KG1 (cell line): ENCODE results near the gene MEIS1.
"Not testable (repeated sequence)": the region's sequence is repeated elsewhere in the genome, so short reads cannot be mapped to it uniquely, and the experiment has no call there.

Source experiments
- DNase-seq: peaks from one replicate; lab custom pipeline; 2025; lab: John Stamatoyannopoulos, UW

MEIS1 gene

DNA sequence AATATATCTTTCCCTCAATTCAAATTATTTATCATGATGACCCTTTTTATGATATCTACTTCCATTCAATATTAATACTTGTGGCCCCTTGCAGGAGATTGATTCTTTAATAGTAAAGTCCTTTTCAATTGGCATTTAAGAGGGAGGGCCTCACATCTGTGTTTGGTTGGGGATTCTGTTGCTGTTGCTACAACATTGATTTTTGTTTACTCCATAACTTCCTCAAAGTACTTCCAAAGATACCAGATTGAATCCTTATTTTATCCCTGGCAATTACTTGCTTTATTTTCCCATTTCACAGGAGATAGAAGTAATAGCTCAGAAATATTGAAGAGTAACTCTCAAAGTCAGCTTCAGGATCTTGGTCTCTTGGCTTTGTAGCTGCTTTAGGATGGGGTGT lies 32.8 kb downstream of the MEIS1 start:
- DNase-seq = no peak

DNA sequence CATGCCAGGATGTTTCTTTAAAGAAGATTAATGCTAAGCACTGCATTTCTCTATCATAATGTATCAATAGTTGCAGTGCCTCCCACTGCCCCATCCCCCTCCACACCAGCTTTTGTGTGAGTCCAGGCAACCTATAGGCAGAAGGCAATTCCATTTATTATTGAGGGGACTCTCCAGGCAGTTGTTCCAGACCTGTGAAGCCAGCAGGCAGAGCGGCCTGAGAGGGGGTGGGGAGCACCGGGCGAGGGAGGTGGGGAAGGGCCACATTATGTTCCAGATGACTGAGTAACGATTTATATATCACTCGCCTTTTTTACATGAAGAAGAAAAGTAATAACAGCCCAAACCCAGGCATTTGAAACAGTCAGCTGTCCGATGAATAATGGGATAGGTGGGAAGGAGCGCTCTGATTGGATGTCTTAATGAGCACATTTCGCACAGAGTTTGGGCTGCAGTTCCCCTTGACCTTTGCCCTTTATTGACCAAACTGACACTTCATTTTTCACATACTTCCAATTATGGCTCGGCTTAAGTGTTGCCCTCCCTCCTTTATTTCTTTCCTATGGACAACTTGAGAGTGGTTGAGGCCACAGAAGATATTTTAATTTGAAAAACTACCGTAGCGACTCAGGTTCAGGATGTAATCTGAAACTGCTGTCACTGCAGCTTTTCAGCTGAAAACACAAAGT lies 34.4 kb downstream of the MEIS1 start:
- no peak for DNase-seq

DNA sequence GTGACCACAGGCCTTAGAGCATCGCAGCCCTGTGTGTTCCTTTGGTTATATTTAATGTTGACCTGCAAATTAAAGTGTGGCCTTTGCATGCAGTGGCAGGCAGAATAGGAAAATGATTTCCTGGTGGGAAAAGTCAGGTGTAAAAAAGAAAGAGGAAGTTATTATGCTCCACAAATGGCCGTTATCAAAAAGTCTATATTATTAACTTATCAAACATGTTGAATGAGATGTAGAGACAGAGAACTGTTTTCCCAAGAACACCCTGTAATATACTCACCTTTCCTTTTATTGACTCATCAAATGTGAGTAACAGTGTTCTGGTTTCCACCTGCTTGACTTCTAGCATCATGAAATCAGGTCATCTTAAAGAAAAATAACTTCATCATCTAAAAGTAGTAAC lies 35.3 kb downstream of the MEIS1 start:
- DNase-seq = no peak

DNA sequence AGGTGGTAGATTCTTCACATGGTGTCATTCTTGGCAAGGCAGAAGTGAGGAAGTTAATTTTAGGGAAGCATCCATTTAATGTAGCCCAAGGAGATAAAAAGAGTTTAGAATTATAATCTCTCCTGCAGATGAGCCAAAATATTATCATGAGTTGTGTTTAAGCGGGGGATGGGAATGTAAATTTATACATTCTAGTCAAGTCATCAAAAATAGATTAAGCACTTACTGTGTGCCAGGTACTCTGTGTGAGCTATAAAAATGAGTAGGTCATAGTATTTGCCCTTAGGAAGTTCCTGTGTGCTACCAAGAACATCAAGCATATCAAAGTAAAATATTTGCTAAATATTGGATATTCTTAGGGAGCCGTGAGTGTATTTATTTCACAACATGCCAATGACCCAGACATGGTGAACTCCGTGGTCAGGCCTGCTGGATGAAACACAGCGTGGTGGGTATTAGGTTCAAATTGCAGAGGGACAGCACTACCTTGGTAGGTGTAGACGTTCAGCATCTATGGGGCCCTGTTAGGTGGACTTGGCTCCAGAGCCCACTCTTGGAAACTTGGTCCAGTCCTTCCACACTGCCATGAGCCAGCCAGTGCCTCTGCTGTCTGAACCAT lies 37.4 kb downstream of the MEIS1 start:
- no peak for DNase-seq

DNA sequence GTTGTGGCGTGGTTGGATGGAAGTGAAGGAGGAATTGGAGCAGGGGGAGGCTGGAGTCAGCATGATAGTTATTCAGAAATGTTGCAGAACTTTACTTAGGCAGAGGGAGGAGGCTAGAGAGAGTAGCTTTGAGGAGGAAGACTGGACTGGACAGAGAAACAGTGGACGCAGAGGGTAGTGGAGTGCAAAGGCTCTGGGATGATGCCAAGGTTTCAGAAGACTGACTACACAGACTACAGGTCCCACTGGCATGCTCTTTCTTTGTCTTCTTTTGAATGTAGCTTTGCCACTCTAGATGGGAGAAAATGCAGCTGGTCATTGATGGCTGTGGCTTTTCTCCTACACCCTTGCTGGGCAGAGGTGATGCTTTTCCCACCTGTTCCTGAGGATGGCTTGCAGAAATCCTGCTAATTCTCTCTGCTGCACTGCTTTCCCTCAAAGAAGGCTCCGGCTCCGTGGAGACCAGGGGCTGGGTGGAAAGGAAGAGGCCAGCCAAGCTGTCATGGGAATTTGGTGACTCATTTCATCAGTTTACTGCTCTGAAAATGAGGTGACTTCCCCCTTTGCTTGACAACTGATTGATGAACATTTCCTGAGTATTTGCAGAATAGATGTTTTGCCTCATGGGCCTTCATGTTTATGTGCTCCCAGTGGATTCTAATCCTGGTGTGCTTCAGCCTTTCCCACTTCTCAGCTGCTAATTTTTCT lies 42.4 kb downstream of the MEIS1 start:
- no peak for DNase-seq

DNA sequence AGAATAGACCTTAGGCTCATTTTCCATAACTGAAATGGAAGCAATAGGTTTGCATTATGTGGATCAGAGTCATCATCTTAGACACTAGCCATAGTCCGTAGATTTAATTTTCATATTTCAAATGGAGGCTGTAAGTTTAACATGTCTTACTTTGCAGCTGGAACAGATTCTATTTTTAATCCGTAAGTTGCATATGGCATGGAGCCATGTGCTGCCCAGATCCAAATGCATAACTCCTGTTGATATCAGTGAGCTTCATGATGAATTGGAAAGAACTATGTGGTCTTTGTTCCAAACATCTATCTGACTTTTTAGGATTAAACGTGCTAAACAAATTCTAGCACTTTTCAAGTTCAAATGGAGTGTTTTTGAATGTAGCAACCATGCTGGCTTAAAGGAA lies 43.4 kb downstream of the MEIS1 start:
- no peak for DNase-seq

DNA sequence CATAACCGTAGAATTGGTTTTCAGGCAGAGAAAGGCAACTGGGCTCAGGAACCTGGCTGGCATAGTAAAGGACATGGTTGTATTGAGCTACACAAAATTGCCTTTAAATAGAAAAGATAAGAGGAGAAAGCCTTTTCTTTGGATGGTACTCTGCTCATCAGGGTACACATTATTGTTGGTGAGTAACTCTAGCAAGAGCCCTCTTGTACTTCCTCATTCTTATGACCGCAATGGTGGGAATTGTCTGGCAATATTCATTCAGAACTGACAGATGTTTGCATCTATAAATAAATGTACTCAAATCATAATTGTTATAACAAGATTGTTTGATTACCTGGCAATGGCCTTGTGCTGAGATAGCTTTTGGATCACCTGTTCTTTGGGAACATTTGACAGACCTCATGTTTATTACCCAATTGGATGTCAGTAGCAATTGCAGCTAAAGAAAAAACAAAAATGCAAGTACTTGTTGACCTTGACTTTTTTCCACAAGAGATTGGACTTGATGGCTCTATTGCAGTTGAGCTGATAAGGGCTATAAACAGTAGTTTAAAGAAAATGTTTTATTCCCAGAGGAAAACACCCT lies 43.9 kb downstream of the MEIS1 start:
- no peak for DNase-seq

DNA sequence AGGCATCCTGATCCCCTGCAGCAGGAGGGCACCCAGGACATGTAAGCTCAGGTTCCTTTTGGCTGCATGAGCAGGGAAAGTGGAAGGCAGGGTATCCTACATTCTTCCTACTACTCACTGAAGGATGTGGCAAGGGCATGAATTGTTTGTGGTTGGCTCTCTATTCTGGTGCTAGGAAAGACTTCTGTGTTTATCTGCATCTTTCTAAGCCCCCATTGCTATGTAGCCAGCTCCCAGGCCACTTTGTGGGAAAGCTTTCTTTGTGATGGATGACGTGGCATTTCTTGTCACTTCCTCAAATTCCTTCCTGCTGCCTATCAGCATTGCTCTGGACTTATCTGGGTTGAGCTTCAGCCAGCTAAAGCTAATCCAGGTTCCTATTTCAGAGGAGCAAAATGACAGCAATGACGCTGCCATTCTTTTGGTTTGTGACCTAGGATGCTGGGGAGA lies 46.2 kb downstream of the MEIS1 start:
- DNase-seq = no peak

DNA sequence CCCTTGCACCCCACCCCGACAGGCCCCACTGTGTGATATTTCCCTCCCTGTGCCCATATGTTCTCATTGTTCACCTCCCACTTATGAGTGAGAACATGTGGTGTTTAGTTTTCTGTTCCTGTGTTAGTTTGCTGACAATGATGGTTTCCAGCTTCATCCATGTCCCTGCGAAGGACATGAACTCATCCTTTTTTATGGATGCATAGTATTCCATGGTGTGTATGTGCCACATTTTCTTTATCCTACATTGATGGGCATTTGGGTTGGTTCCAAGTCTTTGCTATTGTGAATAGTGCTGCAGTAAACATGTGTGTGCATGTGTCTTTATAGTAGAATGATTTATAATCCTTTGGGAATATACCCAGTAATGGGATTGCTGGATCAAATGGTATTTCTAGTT lies 50.3 kb downstream of the MEIS1 start:
- DNase-seq = not testable (repeated sequence)

DNA sequence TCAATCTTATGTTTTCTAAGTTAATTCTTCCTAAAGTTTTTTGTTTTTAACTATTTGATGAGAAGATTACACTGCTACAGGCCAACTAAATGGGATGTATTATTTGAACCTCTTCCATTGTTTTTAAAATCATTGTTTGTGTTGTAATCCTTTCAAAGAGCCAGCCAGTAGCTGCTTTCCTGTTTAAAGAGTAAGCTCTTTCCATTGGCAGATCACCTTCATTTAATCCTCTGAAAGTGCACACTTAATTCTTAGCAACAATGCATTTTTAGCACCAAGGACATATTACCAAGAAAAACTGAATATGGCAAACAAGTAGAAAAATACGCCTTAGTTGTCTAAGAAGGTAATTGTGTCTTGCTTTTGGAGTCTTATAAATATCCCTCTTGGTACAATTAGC lies 54.0 kb downstream of the MEIS1 start:
- no peak for DNase-seq

DNA sequence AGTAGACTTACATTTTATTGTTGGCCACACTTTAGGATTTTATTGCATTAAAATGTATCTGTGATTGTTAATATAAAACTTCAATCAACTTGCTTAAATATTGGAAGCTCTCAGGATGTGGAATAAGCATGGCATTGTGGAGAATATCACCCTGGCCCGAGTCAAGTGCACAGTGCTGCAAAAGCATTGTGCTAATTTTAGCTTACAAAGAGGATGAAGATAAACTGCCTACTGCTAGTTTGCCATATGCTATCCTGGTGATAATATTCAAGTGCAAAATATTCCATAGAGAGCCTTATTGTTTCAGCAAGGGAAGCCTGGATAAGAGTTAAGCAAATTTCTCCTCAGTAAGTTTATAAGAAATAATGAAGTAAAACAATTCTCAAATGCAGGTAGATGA lies 54.5 kb downstream of the MEIS1 start:
- DNase-seq = no peak

DNA sequence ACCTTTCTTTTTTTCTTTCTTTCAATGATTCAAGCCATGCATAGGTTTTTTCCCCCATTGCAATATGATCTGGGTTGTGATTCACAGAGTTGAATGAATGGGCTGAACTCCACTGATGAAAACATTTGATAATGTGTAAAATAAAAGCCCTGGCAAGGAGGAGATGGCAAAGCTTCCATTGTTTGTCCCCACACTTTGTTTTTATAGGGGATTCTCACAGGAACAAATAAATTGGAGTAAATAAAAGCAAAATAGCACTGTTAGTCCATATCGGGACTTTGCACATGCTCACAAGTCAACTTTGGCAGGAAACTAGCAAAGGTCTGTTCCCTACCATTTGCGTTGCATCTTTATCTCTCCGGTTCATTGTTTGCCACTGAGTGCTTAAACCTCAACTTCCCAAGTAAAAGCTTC lies 55.7 kb downstream of the MEIS1 start:
- no peak for DNase-seq

DNA sequence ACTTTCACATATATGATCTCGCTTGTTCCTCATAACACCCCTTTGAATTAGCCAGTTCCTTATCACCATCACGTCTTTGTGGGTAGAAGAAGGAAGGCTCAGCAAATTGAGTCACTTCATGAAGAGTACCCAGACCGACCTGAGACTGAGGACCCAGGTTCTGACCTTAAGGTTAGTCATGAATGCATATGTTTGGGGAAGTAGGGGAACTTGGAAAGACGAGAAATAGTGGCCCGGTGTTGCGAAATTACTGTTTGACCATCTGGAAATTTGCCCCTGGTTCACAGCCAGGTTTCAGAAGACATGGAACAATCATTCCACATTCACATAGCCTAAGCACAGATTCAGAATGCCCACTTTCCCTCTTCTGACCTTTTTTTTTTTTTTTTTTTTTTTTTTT lies 59.8 kb downstream of the MEIS1 start:
- no peak for DNase-seq

DNA sequence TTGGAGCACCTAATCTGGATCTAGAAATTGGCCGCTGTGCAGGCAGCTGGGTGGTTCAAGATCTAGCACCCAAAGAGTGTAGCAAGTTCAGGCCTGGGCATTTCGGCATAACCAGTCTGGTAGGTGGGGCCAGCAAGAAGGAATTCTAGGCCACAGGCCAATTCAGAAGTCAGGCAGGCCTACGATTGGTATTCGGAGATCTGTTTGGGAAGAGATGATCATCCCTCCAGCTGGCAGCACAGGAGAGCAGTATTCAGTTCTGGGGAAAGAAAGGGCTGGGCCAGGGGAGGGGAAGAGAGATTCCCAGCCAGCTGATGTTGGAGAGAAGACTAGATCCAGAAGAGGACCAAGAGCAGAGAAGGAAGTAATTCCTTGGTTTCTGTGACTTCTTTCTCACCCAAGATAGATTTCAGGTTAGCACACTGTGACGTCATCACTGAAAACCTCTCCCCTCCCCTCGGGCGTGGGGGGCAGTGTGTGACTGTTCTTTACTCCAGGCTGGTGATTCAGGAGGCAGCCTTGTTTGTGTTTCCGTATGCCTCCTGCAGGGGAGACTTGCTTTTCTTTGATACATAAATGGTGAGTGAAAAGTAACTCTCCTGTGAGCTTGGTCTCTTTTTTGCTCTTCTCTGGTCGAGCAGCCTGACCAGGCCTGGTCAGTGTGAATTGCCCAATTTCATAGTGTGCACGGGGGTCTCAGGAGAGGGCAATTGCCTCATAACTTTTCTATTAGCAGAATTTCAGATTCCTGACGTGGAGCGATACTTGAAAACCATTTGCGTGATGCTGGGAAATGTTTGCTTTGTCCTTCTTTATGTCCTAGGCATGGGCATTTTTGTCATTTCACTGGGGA lies 61.1 kb downstream of the MEIS1 start:
- DNase-seq = no peak

DNA sequence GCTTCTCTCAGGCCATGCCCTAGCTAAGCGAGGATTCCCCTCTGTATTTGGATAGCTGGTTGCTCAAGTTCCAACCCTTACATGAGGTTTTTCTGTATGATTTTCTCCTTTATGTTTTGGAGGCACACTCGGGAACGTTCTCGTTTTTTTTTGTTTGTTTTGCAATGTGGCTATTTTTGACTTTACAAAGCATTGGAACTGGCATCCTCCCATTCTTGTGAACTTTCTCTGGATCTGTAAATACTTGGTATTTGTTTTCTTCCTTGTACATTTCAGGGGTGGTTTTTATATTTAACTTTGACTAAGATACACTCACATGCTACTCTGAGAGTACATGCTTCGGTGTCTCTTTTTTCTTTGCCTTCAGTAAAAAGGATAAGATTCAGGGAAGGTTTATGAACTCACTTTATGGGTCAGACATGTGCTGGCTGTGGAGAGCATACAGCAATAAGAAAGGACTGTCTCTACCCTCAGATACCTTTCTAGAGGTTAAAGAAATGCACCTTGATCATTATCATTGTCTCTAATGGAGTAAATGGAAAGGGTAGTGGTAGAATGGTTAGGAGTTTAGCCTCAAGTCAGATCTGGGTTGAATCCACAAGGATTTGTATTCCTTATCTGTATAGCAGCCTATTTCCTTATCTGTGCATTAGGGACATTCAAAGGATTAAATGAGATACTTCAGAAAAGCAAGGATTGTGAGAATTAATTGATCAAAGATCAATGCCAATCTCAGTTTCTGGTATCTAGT lies 61.9 kb downstream of the MEIS1 start:
- DNase-seq = no peak

DNA sequence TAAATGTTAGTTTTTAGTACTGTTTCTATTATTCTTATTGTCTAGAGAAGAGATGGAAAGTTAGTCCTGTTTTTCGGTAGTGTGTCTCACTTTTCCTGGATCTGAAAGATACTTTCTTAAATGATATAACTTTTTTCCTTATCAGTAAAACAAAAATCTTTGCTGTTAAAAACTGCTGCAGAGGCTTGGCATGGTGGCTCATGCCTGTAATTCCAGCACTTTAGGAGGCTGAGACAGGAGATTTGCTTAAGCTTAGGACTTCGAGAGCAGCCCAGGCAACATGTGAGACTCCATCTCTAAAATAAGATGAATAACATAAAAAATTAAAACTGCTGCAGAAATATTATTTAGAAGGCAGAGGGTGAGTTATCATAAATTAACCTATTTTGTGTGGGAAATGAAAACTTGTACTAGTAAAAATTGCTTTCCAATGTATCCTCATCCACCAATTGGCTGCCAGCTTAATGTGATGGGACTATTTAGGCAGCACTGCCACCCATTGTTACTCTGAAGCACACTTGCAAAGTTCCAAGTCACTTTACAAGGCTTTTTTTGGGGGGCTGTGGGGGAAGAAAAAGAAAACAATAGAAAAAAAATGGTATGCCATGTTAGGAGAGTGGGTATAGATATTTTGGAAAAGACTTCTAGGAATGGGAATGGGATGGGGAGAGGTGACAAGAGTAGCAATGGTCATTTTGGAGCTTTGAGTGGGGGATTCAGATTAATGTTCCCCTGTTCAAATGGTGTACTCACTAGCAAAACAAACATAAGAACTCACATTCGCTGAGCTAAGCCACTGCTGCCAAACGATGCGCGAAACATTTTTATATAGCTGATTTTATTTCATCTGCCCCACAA lies 62.7 kb downstream of the MEIS1 start:
- no peak for DNase-seq

DNA sequence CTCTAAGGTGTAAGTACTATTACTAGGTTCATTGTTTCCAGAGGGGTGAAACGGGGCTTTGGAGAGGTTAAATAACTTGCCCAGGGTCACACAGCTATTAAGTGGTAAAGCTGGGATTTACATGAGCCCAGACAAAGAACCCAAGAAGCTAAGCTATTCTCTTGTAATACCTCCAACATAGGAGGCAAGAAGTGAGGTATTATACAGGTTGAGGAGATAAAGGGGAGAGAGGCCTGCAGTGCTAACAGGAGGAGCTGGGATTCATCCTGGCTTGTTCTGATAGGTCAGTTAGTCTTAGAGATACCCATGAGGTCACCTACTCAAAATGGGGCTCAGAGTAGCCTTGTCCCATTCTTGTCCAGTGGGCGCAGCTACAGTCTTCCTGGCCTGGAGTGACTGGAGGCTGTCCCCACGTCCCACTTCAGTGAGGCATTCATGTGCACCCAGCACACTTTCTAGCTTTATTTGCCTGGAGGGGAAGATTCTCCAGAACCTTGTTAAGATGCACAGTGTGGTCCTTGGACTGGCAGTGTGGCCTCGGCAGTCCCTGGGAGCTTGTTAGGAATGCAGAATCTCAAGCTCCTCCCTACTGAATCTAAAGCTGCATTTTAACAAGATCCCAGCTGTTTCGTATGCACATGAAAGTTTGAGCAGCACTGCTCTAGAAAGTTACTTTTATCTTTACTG lies 63.5 kb downstream of the MEIS1 start:
- no peak for DNase-seq

DNA sequence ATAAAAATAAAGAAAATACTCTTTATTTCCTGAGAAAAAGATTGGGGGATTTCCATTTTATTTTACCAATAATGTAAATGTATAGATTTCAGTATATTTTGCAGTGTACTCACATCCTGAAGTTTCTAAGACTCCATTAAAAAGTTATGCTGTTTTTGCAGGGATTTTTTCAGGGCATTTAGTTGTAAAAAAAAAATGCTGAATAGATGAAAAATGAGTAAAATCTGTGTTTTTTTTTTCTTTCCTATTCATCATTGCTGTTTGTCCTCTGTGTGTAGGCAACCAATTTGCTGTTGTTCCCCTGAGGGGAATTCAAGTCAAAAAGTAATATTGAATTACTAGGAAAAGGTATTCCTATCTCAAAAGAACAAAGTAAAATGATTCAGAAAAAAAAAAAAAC lies 66.3 kb downstream of the MEIS1 start:
- no peak for DNase-seq

DNA sequence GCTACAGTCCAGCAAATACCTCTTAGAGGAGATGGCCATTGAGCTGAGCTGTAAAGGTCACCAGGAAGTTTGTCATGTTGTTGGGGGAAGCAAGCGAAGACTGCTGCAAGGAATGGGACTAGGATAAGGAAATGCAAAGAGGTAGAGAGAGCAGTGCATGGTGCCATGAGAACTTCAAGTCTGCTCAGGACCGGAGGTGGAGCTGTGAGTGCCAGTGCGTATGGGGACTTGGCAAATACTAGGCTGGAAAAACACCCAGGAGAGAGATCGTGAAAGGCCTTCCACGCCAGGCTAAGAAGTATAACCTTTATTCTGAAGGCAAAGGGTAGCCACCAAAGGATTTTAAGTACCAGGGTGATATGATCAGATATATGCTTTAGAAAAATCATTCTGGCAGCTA lies 71.3 kb downstream of the MEIS1 start:
- no peak for DNase-seq

DNA sequence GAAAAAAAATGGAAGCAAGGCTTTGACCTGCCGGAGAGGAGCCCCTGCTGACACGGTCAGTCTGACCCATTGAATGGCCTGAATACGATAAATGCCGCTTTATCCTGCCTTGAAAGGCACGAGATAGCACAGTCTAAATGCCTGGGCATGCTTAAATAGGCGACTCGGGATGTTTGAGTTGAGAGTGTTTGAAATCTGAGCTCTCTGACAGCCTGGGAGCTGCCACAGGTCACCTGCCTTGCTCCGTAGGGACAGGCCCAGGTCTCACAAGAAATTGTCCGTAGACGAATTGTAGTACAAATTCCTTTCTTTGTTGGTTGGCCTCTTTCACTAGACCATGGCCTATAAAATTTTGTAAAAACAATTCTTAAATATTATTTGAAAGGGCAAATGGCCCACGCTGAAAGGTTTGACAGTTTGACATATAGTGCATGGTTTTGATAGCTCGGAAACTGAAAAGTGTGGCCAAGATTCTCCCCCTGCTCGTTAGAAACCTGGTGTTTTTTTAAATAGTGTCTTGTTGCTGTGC lies 72.8 kb downstream of the MEIS1 start:
- no peak for DNase-seq
